Caco-2 (cell line): ENCODE data around the gene MCHR1. TPM values are rescaled to one million over a fixed set of nuclear protein-coding genes. Genes with fewer than 3 reads are reported as not detected.
"Not testable (repeated sequence)": the region's sequence is repeated elsewhere in the genome, so short reads cannot be mapped to it uniquely, and the experiment has no call there.

Experiments used
- BruUV-seq: library from RNA; stranded (reverse); fragments of 400-500 nt; replicated peaks from 2 replicates; lab custom pipeline; 2021; lab: Mats Ljungman, UMichigan
- CTCF ChIA-PET: fragments of 300-600 bp; sonication (Branson Sonifier 250); formaldehyde crosslinking; loops from one replicate; lab custom pipeline; 2022; ENCODE audit warnings: antibody characterized with exemption; lab: Charles Lee
- POLR2A ChIA-PET: fragments of 300-600 bp; sonication (Branson Sonifier 250); formaldehyde crosslinking; loops from one replicate; lab custom pipeline; 2022; ENCODE audit warnings: antibody characterized with exemption; lab: Charles Lee
- DNase-seq, 2 experiments: peaks; one replicate each; pipeline versions ENCODE4 v3.0.0 to v3.0.0-alpha.2; 2020 to 2022
- H3K27me3 ChIP-seq: replicated peaks from 2 replicates; pipeline ENCODE4 v1.6.0; 2011; ENCODE audit warnings: low read length; ENCODE audit not compliant: control insufficient read depth, insufficient read depth
- H3K36me3 ChIP-seq: 2 replicates; pipeline ENCODE4 v1.5.1; 2011; ENCODE audit warnings: low read length; ENCODE audit not compliant: control insufficient read depth, insufficient read depth
- H3K4me1 ChIP-seq: fragments of 250-450 bp; sonication (Bioruptor Pico); 2 replicates; pipeline ENCODE4 v1.5.1; 2020; ENCODE audit warnings: mild to moderate bottlenecking
- H3K4me3 ChIP-seq: 2 replicates; pipeline ENCODE4 v1.5.1; 2011; ENCODE audit warnings: low read depth, mild to moderate bottlenecking, control low read depth, low read length
- H3K9me3 ChIP-seq: fragments of 250-450 bp; sonication (Bioruptor Pico); 2 replicates; pipeline ENCODE4 v1.5.1; 2020; ENCODE audit warnings: mild to moderate bottlenecking, moderate library complexity
- H3K27ac Mint-ChIP-seq: one replicate; pipeline ENCODE4 v1.8.0; 2022; ENCODE audit warnings: mixed read lengths; ENCODE audit not compliant: unreplicated experiment
- H3K27me3 Mint-ChIP-seq: one replicate; pipeline ENCODE4 v1.8.0; 2022; ENCODE audit warnings: mixed read lengths; ENCODE audit not compliant: insufficient read depth, unreplicated experiment
- H3K36me3 Mint-ChIP-seq: one replicate; pipeline ENCODE4 v1.8.0; 2022; ENCODE audit warnings: mild to moderate bottlenecking, mixed read lengths; ENCODE audit not compliant: insufficient read depth, unreplicated experiment
- H3K4me1 Mint-ChIP-seq: one replicate; pipeline ENCODE4 v1.8.0; 2022; ENCODE audit warnings: low read depth, mixed read lengths; ENCODE audit not compliant: unreplicated experiment
- H3K4me3 Mint-ChIP-seq: one replicate; pipeline ENCODE4 v1.8.0; 2022; ENCODE audit warnings: mild to moderate bottlenecking, moderate library complexity, mixed read lengths; ENCODE audit not compliant: unreplicated experiment
- H3K9me3 Mint-ChIP-seq: one replicate; pipeline ENCODE4 v1.8.0; 2022; ENCODE audit warnings: mixed read lengths; ENCODE audit not compliant: unreplicated experiment
- intact Hi-C: fragments of 100-400 bp; cut with micrococcal nuclease; formaldehyde crosslinking; loops from one replicate; pipeline ENCODE4 v1.10.0; 2022; ENCODE audit not compliant: unreplicated experiment
- total RNA-seq: library from RNA; stranded (reverse); gene quantifications from 2 replicates; pipeline ENCODE4 v1.2.3, GENCODE V29; 2022
- TF ChIP-seq, protein P1 (sequence below), 2 experiments: fragments of 200-600 bp in 1 of 2; IDR thresholded peaks; 1 replicate in 1 of 2; 2 replicates in 1 of 2; pipeline versions ENCODE4 v1.5.1 to v1.8.0; 2011 to 2022; ENCODE audit warnings: antibody characterized with exemption in 1 of 2, control low read depth in 1 of 2, inconsistent platforms in 1 of 2, low read depth in 1 of 2, low read length in 1 of 2, mild to moderate bottlenecking in 1 of 2, moderate library complexity in 1 of 2; ENCODE audit not compliant: insufficient read depth in 1 of 2, severe bottlenecking in 1 of 2, unreplicated experiment in 1 of 2

The MCHR1 gene
- total RNA-seq, 1 experiment from 2014 or later: not detected

DNA sequence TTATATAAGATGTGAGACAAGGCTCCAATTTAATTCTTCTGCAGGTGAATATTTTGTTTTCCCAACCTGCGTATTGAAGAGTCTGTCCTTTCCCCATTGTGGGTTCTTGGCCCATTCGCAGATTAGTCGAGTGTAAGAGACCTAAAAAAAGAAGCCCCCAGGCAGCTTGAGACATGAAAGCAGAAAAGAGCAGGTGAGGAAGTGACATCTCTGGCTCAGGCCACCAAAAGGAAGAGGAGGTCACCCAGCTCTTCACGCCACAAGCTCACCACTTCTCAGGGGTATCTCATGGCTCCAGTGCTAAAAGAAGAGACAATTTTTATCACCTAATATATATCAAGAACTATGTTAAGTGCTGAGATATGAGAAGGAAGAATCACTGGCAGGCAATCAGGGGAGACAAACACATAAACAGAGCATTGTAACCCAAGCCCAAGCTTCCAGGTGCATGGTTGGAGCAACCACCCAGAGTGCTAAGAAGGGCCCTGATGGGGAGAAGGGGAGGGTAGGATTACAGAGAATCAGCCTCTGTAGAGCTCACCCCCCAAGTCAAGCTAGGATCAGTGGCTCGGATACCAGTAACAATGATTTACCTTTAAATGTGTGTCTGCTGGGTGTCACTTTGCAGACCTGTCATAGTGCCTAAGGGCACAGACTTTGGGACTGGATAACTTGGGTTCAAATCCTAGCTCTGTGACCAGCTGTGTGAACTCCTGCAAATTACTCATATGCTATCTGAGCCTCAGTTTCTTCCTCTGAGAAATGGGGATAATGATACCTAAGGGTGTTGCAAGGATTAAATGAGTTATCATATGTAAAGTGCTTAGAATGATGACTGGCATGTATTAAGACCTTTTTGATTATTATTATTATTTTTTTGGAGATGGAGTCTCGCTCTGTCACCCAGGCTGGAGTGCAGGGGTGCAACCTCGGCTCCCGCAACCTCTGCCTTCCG, 39.2 kb downstream of the MCHR1 start:
- intact Hi-C loops: no loop called here
- peaks cover 14% of the 10 kb centered on the region; the same call in 1 of the 2 replicates for H3K4me1 ChIP-seq
- no peak overlapping the region for H3K4me3 ChIP-seq
- H3K4me3 Mint-ChIP-seq: no peak overlapping the region
- ChIA-PET CTCF (no interaction called here), POLR2A (interaction anchor here (0.6 kb wide), 1 partner anchor 144 kb away, joined by 3 read pairs; no protein-coding TSS in a partner anchor)
- no peaks in the 10 kb centered on the region for H3K27me3 ChIP-seq
- H3K36me3 ChIP-seq: no peaks in the 10 kb centered on the region
- H3K36me3 Mint-ChIP-seq: no peaks in the 10 kb centered on the region
- H3K27me3 Mint-ChIP-seq: no peaks in the 10 kb centered on the region
- no peak for DNase-seq
- H3K9me3 Mint-ChIP-seq: no peaks in the 10 kb centered on the region
- BruUV-seq: no TSS peak
- peaks cover 16% of the 10 kb centered on the region for H3K4me1 Mint-ChIP-seq
- TF ChIP-seq, protein P1, sequence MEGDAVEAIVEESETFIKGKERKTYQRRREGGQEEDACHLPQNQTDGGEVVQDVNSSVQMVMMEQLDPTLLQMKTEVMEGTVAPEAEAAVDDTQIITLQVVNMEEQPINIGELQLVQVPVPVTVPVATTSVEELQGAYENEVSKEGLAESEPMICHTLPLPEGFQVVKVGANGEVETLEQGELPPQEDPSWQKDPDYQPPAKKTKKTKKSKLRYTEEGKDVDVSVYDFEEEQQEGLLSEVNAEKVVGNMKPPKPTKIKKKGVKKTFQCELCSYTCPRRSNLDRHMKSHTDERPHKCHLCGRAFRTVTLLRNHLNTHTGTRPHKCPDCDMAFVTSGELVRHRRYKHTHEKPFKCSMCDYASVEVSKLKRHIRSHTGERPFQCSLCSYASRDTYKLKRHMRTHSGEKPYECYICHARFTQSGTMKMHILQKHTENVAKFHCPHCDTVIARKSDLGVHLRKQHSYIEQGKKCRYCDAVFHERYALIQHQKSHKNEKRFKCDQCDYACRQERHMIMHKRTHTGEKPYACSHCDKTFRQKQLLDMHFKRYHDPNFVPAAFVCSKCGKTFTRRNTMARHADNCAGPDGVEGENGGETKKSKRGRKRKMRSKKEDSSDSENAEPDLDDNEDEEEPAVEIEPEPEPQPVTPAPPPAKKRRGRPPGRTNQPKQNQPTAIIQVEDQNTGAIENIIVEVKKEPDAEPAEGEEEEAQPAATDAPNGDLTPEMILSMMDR (IDR thresholded peaks at IDR 0.05; ENCODE audit: insufficient read depth in 1 of 2, low read depth in 1 of 2, low read length in 1 of 2, severe bottlenecking in 1 of 2, unreplicated experiment in 1 of 2): no peak
- no peak overlapping the region for H3K27ac Mint-ChIP-seq
- no peaks in the 10 kb centered on the region for H3K9me3 ChIP-seq

DNA sequence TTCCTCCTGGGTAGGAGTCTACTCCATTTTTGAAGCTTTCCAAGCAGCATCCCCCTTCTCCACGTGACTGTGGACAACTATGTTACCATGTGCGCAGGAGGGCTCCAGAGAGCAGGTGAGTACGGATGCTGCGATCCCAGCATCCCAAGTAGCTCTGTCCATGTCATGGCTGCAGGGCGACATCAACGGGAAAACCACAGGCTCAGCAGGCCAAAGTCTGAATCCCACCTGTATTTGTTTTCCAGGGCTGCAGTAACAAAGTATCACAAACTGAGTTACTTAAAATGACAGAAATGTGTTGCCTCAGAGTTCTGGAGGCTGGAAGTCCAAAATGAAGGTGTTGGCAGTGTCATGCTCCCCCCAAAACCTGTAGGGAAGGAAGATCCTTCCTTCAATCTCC, 40.3 kb downstream of the MCHR1 start:
- Histone ChIP-seq H3K4me3 (no peak overlapping the region), H3K27me3 (no peaks in the 10 kb centered on the region), H3K36me3 (no peaks in the 10 kb centered on the region), H3K4me1 (peaks cover 5% of the 10 kb centered on the region; the same call in 1 of the 2 replicates), H3K9me3 (no peaks in the 10 kb centered on the region)
- TF ChIP-seq, protein P1 (IDR thresholded peaks at IDR 0.05; ENCODE audit: insufficient read depth in 1 of 2, low read depth in 1 of 2, low read length in 1 of 2, severe bottlenecking in 1 of 2, unreplicated experiment in 1 of 2): no peak
- Mint-ChIP-seq H3K4me1 (peaks cover 12% of the 10 kb centered on the region), H3K9me3 (no peaks in the 10 kb centered on the region), H3K36me3 (no peaks in the 10 kb centered on the region), H3K27ac (no peak overlapping the region), H3K4me3 (no peak overlapping the region), H3K27me3 (no peaks in the 10 kb centered on the region)
- POLR2A ChIA-PET: no interaction called here
- no peak for DNase-seq
- intact Hi-C loops: no loop called here
- CTCF ChIA-PET: interaction anchor here (0.9 kb wide), 1 partner anchor 36 kb away, joined by 5 read pairs; no protein-coding TSS in a partner anchor
- no TSS peak for BruUV-seq

DNA sequence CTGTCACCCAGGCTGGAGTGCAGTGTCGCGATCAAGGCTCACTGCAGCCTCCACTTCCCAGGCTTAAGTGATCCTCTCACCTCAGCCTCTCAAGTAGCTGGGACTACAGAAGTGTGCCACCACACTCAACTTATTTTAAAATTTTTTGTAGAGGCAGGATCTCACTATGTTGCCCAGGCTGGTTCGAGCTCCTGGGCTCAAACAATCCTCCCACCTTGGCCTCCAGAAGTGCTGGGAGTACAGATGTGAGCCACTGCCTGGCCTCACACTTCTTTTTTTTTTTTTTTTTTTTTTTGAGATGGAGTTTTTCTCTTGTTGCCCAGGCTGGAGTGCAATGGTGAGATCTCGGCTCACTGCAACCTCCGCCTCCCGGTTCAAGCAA, 40.9 kb downstream of the MCHR1 start:
- H3K4me3 Mint-ChIP-seq, H3K9me3 Mint-ChIP-seq, BruUV-seq, POLR2A ChIA-PET, H3K9me3 ChIP-seq, H3K27me3 ChIP-seq, H3K27me3 Mint-ChIP-seq, intact Hi-C loops, H3K4me1 Mint-ChIP-seq, H3K36me3 Mint-ChIP-seq, DNase-seq, H3K4me1 ChIP-seq, H3K27ac Mint-ChIP-seq, H3K36me3 ChIP-seq, H3K4me3 ChIP-seq, CTCF ChIA-PET: not testable (repeated sequence)
